G401.6 (cell line): ENCODE results near the gene CHKB.
A peak's percentile ranks its signal among the peaks of the same experiment; 100 is the strongest.

Experiments used
- FAIRE-seq: peaks from 2 replicates; lab custom pipeline; 2012; peaks lifted over from hg19 to GRCh38; lab: Jason Lieb, UNC

The CHKB gene

GRCh38 chr22:50572965-50573364 lies 9.7 kb downstream of the CHKB start:
- no peak for FAIRE-seq

GRCh38 chr22:50571264-50572175 lies 11.1 kb downstream of the CHKB start:
- FAIRE-seq: no peak

- FAIRE-seq: no peak
These were observed 11.8 kb downstream of the CHKB start for GRCh38 chr22:50570861-50571260.

GRCh38 chr22:50569896-50570535 lies 12.6 kb downstream of the CHKB start:
- no peak for FAIRE-seq

GRCh38 chr22:50569041-50569459 lies 13.6 kb downstream of the CHKB start:
- FAIRE-seq: no peak

GRCh38 chr22:50568626-50569025 lies 14.0 kb downstream of the CHKB start:
- FAIRE-seq: no peak

- FAIRE-seq: no peak
These were observed 14.9 kb downstream of the CHKB start for GRCh38 chr22:50567721-50568252.

- no peak for FAIRE-seq
These were observed 18.4 kb downstream of the CHKB start for GRCh38 chr22:50564289-50564688.

- FAIRE-seq: no peak
These were observed 19.1 kb downstream of the CHKB start for GRCh38 chr22:50563413-50564160.

- FAIRE-seq: peak; percentile 87
These were observed 19.9 kb downstream of the CHKB start, which contains the start of gene SYCE3 for GRCh38 chr22:50562523-50563412. Gene SYCE3 (minus strand): TSS chr22:50562919. CDS start chr22:50556405, 6,514 bp downstream.

- no peak for FAIRE-seq
These were observed 21.0 kb downstream of the CHKB start for GRCh38 chr22:50561401-50562358.

- no peak for FAIRE-seq
These were observed 22.6 kb downstream of the CHKB start for GRCh38 chr22:50560034-50560433.

- no peak for FAIRE-seq
These were observed 25.9 kb downstream of the CHKB start for GRCh38 chr22:50556703-50557102.

- no peak for FAIRE-seq
These were observed 29.3 kb downstream of the CHKB start for GRCh38 chr22:50553310-50553709.

- no peak for FAIRE-seq
These were observed 31.4 kb downstream of the CHKB start for GRCh38 chr22:50551160-50551752.

GRCh38 chr22:50550395-50550794 lies 32.3 kb downstream of the CHKB start:
- no peak for FAIRE-seq

GRCh38 chr22:50548921-50549790 lies 33.5 kb downstream of the CHKB start:
- FAIRE-seq: no peak

GRCh38 chr22:50548040-50548920 lies 34.4 kb downstream of the CHKB start:
- no peak for FAIRE-seq
